ENCODE measurements around the gene AKT1. TPM values are rescaled to one million over a fixed set of nuclear protein-coding genes. Genes with fewer than 3 reads are reported as not detected.

Gene AKT1
- total RNA-seq, 1 donor from 2014 or later: 191 TPM

GRCh38 chr14:104793703-104793959 is 1.9 kb downstream of the AKT1 start:
- FAIRE-seq (no peak), DNase-seq (ENCODE audit: low read depth) (no peak)
- peaks cover 21% of the 10 kb centered on the region for H3K36me3 ChIP-seq (ENCODE audit: control insufficient read depth, insufficient read depth, low read length)
- no peaks in the 10 kb centered on the region for H3K27me3 ChIP-seq (ENCODE audit: control insufficient read depth, insufficient read depth, low read length)
- TF ChIP-seq CTCF (IDR thresholded peaks at IDR 0.05; ENCODE audit: insufficient read depth, low read length, severe bottlenecking): no peak
- no peak overlapping the region for H3K4me3 ChIP-seq (ENCODE audit: low read depth, low read length)

GRCh38 chr14:104792945-104793702 is 2.4 kb downstream of the AKT1 start:
- DNase-seq (ENCODE audit: low read depth) (no peak), FAIRE-seq (no peak)
- no peak overlapping the region for H3K4me3 ChIP-seq (ENCODE audit: low read depth, low read length)
- H3K36me3 ChIP-seq (ENCODE audit: control insufficient read depth, insufficient read depth, low read length): peaks cover 21% of the 10 kb centered on the region
- TF ChIP-seq CTCF (IDR thresholded peaks at IDR 0.05; ENCODE audit: insufficient read depth, low read length, severe bottlenecking): no peak
- H3K27me3 ChIP-seq (ENCODE audit: control insufficient read depth, insufficient read depth, low read length): no peaks in the 10 kb centered on the region

GRCh38 chr14:104792101-104792884 is 3.3 kb downstream of the AKT1 start:
- no peak for DNase-seq (ENCODE audit: low read depth)
- no peak for TF ChIP-seq CTCF (IDR thresholded peaks at IDR 0.05; ENCODE audit: insufficient read depth, low read length, severe bottlenecking)
- H3K36me3 ChIP-seq (ENCODE audit: control insufficient read depth, insufficient read depth, low read length): peaks cover 23% of the 10 kb centered on the region
- no peak overlapping the region for H3K4me3 ChIP-seq (ENCODE audit: low read depth, low read length)
- no peak for FAIRE-seq
- H3K27me3 ChIP-seq (ENCODE audit: control insufficient read depth, insufficient read depth, low read length): no peaks in the 10 kb centered on the region

GRCh38 chr14:104791425-104791824 is 4.1 kb downstream of the AKT1 start:
- H3K36me3 ChIP-seq (ENCODE audit: control insufficient read depth, insufficient read depth, low read length): peaks cover 24% of the 10 kb centered on the region
- no peak for FAIRE-seq

More at GRCh38 chr14:104791425-104791824, 4.1 kb downstream of the AKT1 start:
- DNase-seq (ENCODE audit: low read depth): no peak
- Histone ChIP-seq H3K4me3 (ENCODE audit: low read depth, low read length) (no peak overlapping the region), H3K27me3 (ENCODE audit: control insufficient read depth, insufficient read depth, low read length) (no peaks in the 10 kb centered on the region)
- TF ChIP-seq CTCF (IDR thresholded peaks at IDR 0.05; ENCODE audit: insufficient read depth, low read length, severe bottlenecking): no peak
